Smooth muscle cell of the brain vasculature (primary cell): Measurements from ENCODE around the gene MRPL17.
"Not testable (repeated sequence)": the region's sequence is repeated elsewhere in the genome, so short reads cannot be mapped to it uniquely, and the experiment has no call there.

Experiments
- DNase-seq: peaks from one replicate; pipeline ENCODE4 v3.0.0-alpha.2; 2012; ENCODE audit warnings: low read depth, low spot score

The MRPL17 gene

DNA sequence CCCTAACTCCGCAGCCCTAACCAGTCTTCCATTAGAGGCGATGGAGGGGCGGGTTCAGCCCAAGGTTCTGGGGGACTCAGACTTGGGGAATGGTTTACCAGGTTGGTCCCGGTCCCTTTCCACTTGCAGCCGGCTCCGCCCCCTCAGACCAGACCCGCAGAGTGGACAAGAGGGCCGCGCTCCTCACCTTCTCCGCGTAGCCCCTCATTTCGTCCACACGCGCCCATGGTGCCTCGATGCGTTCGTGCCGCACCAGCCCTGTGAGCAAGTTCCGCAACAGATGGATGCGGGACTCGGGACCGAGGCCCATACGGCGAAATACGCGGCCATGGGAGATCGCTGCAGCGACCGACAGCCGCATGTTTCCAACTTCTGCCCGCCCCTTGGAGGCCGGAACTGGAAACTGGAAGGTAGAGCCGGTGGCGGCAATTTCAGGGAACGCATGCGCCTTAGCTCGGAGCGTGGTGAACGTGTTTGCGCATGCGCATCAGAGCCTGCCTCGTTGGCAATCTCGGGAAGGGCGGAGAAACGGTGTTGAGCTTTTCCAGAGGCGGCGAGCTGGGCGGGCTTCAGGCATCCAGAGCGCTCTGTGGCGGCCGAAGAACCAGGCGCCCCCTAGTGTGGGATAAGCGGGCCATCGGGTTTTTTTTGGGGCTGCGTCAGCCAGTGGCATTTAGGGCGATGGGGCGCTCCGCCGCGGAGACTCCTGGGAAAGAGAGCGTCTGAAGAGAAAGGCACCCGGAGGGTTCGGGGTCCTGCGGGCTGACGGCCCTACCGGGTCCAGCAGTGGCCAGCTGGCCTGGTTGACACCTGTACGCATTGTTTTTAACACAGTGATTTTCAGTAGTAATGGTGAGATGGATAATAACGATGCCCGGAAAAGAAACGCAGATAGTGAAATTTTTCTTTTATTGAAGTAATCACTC, at the start of gene MRPL17:
Gene MRPL17, minus strand, starts transcription at position 405 of the 926 bp plus-strand sequence. Its CDS starts 44 bp downstream, at position 361.
- peak; percentile 98 for DNase-seq

GRCh38 chr11:6727971-6728760, 45.0 kb upstream of the MRPL17 start:
- no peak for DNase-seq

DNA sequence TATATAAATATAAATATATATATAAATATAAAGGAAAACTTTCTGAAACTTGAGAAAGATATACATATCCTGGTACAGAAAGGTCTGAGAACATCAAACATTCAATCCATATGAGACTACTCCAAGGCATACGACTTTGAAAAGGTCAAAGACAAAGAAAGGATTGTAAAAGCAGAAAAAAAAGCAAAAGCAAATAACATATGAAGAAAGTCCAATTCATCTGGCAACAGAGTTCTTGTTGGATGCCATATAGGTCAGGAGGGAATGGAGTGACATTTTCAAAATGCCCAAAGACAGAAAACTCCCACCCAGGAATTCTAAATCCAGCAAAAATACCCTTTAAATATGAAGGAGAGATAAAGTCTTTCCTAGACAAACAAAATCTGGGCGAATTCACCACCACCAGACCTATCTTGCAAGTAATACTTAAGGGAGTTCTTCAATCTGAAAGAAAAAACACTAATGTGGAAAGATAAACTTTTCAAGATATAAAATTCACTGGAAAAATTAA, 42.3 kb upstream of the MRPL17 start:
- no peak for DNase-seq

DNA sequence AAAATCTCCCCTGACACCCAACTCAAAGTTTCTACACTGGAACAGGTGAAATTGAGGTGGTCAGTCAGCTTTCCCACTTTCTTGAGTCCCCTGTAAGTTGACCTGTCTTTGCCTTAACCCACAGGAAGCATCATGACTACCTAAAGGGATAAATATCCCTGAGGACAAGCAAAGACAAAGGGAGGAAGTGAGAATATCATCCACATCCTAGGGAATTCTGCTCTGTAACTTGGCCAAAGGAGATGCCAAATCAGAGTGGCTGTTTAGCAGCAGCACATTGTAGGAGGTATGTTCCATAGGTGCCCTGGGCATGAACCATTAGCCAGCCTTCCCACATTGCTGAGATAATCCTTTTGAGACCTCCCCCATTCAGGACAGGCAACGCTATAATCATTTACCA, 40.9 kb upstream of the MRPL17 start:
- DNase-seq: no peak

DNA sequence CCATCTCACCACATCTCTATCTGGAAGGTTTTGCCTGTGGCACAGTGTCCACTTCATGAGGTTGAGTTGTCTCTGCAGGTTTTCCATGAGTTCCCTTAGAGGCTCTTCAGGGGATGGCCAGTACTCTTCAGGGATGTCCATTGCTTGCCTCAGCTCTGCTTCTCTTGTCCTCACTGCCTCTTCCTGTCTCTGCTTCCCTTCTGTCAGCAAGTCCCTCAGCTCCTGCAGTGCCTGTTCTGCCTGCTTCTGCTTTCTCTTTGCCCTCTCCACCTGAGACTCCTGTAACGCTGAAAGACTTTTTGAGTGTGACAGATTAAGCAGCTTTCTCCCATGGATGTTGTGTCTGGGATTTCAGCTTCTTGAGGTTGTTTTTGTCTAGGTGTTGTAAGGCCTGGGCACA, 38.2 kb upstream of the MRPL17 start:
- DNase-seq: no peak

DNA sequence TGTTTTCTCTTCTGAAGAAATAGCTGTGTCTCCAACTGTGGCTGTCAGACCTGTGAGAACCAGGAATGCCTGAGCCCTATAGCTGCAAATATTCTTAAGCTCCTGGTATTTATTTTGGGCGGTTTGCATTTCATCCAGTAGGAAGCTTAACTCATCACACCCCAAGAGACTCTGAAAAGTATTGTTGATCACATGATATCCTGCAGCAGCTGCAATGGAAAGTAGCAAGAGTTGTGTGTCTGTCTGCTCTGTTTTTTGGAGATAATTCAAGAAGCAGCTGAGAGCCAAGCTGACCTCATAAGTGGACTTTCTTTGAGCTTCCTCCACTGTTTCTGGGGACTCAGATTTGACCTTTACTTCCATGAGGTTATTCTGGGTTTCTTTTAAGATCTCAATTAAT, 36.4 kb upstream of the MRPL17 start:
- DNase-seq: no peak

DNA sequence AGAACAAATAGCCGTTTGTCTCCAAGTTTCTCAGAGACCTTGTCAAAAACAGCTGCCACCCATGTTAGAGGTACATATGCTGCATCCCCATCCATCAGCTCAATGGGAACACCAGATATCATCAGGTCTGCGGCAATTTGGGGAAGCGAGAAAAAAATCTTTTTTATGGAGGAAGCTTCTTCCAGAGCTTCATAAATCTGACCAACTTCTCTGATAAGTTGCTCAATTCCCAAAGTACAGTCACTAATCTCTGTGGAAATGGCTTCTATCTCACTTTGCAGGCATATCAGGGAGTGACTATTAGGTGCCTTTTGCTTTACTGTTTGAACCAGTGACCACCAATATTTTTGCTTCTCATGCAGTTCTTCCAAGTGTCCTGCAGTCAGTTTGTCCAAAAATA, 34.3 kb upstream of the MRPL17 start:
- no peak for DNase-seq

GRCh38 chr11:6711552-6711951, 28.4 kb upstream of the MRPL17 start:
- not testable (repeated sequence) for DNase-seq

- DNase-seq: no peak
Observed at GRCh38 chr11:6708876-6709275, 25.7 kb upstream of the MRPL17 start.

DNA sequence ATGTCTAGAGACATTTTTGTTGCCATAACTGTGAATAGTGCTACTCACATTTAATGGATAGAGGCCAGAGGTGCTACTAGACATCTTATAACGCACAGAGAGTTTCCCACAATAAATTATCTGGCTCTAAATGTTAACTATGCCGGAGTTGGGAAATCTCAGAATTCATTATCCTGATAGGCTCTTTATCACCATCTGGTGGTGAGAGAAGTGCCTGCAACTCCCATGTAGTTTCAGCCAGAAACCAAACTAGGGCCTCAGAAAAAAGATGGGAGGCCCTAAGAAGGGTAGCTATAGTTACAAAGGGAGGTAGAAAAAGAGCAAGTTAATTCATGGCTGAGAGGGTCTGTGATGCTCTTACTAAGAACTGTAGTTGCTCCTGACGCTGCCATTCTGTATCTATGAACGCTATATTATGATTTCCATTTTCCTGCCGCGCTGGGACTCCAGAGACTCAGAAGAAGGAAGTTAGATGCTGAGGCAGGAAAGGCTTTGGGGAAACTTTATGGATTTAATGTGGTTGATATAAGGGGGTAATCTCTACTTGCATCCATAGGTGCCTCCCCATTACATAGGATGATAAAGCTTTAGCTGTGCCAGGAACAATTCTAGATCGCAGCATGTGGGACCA, 22.9 kb upstream of the MRPL17 start:
- DNase-seq: no peak

DNA sequence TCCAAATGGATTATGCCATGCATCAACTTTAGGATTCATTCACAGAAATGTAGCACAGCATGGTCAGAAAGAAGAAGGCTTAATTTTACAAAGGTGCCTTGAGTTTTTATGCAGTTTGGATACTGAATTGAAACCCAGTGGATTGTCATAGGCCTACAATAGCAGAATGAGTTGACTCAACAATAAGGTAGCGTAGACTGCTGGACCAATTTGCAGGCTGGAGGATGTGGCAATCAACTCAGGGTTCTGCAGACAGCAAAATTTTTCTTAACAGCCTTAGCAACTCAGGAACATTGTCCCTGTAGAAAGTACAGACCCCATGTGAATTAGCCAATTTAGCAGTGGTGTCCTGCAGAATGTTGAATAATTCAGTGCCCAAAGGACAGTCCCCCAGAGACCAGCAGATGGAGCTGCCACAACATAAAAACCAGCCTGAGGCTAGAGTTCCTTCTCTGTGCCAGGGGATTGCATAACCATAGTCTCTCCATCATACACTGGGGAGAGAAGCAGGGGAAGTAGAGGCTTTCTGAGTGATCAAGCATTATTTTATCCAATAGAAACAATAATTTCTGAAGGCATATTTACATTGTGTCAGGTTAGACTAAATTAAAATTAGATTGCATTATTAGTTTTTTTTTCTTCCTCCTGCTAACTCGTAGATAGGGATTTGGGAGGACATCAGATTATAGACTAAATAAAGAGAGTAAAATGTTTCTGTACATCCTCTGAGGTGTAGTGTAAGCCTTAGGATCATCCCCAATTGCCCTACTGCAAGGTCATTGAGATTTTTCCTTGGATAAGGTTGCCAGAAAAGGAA, 20.3 kb upstream of the MRPL17 start:
- no peak for DNase-seq

DNA sequence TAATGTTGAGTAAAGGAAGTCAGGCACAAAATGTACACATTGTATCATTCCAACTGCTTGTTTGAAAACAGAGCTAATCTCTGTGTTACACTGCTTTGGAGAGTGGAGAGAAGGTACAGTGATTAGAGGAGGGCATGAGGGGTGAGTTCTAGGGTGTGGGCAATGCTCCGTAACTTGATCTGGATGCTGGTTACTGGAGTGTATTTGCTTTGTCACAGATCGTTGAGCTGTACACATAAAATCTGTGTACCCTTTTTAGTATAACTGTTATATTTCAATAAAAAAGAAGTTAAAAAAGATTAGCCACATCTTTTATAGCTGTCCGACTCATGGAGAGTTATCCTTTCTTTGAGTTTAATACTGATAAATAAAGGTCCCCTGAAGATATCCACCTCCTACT, 18.8 kb upstream of the MRPL17 start:
- not testable (repeated sequence) for DNase-seq

GRCh38 chr11:6695377-6695776, 12.2 kb upstream of the MRPL17 start:
- no peak for DNase-seq

DNA sequence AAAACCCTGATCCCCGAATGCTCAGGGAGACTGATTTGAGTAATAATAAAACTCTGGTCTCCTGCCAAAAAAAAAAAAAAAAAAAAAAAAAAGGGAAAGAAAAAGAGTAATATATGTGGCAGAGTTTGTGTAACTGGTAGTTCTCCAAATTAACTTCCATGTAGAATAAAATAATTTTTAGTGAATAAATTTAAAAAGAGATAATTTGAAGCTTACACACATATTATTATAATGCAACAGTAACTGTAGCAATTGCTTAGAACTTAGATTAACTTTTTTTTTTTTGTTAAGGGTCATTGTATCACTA, 11.0 kb upstream of the MRPL17 start:
- no peak for DNase-seq

- no peak for DNase-seq
Observed at GRCh38 chr11:6693342-6694228, 10.4 kb upstream of the MRPL17 start.

DNA sequence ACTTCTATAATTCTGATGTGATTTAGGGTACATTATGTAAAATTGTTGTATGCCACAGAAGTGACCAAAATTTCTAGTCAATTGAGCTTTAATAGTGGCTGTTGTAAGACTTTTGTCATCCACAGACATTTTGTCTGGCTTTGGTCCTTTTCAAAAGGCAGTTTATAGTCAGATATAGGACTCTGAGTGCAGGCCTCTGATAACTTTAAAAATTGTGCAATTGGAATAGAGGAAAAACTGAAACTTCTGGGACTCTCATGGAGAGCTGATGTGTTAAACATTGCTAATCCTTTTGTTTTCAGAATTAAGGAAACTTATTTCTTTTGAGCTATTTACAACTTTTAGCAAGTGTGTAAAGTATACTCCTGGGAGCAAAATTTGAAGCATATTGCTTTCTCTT, 9.0 kb upstream of the MRPL17 start:
- DNase-seq: no peak

DNA sequence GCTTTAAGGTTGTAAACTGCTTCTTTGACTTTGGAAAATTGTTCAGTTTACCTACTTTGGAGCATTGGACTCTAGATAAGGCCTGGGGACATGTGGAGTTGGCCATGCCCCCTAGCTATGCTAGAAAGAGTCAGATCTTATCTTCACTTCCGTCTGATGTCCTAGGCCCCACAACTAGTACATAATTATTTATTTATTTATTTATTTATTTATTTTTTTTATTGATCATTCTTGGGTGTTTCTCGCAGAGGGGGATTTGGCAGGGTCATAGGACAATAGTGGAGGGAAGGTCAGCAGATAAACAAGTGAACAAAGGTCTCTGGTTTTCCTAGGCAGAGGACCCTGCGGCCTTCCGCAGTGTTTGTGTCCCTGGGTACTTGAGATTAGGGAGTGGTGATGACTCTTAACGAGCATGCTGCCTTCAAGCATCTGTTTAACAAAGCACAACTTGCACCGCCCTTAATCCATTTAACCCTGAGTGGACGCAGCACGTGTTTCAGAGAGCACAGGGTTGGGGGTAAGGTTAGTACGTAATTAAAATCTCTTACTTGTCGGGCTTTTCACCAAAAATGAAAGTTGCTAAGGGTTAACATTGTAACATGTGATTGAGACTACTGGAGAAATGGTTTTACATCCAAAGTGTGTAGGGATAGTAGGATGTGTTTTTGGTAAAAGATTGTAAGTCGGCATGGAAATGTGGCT, 7.4 kb upstream of the MRPL17 start:
- DNase-seq: not testable (repeated sequence)

- DNase-seq: no peak
Observed at GRCh38 chr11:6687876-6688275, 4.7 kb upstream of the MRPL17 start.

DNA sequence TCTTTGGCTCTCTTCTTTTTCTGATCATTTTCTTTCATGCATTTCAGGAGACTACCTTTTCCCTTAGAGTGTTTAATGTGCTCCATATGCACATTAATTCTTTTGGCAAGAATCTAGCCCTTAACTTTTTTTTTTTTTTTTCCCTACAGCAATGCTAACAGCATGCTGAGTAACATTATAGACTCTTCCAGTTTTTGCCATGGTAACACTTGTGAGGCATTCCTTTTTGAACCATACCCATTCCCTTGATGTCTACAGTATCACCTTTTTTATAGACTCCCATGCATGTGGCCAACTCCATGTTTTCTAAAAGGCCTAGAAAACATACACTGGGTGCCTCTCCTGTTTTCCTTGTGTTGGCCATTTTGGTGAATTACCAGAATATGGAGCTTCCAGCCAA, 2.9 kb upstream of the MRPL17 start:
- DNase-seq: no peak

DNA sequence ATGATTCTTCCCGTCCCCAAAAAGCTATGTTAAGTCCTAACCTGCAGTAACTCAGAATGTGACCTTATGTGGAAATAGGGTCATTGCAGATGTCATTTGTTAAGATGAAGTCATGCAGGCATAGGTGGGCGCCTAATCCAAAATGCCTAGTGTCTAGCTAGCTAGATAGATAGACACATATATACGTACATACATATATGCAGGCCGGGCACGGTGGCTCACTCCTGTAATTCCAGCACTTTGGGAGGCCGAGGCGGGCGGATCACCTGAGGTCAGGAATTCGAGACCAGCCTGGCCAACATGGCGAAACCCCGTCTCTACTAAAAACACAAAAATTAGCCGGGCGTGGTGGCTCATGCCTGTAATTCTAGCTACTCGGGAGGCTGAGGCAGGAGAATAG, 928 bp upstream of the MRPL17 start:
- not testable (repeated sequence) for DNase-seq
